ENCODE measurements around the gene SLC12A6.

- TF ChIP-seq CTCF (conservative IDR thresholded peaks at IDR 0.05; ENCODE audit: low read length), result no peak
- TF ChIP-seq EZH2phosphoT487 (IDR thresholded peaks at IDR 0.05; ENCODE audit: borderline replicate concordance), result no peak
Measured at GRCh38 chr15:34242331-34242710, 95.3 kb downstream of the SLC12A6 start.
